Dedifferentiated amniotic fluid mesenchymal stem cell (primary cell): ENCODE measurements around the gene ACTN2.
"Not testable (repeated sequence)": the region's sequence is repeated elsewhere in the genome, so short reads cannot be mapped to it uniquely, and the experiment has no call there.

Experiments used
- DNase-seq: peaks from one replicate; pipeline ENCODE4 v3.0.0-alpha.2; 2016; ENCODE audit errors: extremely low spot score

Gene ACTN2

GRCh38 chr1:236685917-236686814 is at the start of gene ACTN2:
TSS of gene ACTN2 (plus strand) at chr1:236686499. CDS start at chr1:236686674, 175 bp downstream.
- no peak for DNase-seq

DNA sequence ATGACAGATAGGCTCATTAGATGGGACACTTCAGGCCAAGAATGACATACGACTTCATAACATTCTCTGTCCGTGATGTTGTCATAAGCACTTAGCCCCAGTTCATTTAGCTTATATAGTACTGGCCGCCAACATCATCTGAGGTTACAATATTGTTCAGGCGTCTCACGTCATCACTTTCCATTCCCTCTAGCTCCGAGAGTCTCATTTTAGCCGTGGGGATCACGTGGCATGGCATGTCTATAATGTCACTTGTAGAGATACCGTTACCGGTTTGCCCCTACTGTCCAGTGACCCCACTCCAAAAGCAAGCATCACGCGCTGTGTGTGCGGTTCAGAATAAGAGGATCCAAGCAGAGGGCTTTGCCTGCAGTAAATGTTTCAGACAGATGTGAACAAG is 47.4 kb upstream of the ACTN2 start:
- DNase-seq, result no peak

GRCh38 chr1:236639686-236640085 is 46.6 kb upstream of the ACTN2 start:
- no peak for DNase-seq

DNA sequence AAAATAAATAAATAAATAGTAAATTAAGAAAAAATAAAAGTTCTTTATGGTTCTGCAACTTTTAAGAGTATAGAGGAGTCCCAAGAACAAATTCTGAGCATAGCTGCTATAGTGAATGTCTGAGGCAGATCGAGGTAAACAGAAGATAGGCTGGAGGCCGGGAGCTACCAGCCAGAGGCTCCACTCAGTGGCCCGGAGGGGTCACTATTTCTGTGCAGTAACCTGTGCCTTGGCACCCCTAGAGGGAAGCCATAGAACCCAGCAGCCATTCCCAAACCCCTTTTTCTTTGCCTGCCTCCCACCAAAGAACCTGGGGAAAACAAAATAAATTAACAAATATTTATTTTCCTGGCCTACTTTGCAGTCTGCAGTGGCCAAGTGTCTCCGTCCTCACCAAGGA is 43.5 kb upstream of the ACTN2 start:
- no peak for DNase-seq

DNA sequence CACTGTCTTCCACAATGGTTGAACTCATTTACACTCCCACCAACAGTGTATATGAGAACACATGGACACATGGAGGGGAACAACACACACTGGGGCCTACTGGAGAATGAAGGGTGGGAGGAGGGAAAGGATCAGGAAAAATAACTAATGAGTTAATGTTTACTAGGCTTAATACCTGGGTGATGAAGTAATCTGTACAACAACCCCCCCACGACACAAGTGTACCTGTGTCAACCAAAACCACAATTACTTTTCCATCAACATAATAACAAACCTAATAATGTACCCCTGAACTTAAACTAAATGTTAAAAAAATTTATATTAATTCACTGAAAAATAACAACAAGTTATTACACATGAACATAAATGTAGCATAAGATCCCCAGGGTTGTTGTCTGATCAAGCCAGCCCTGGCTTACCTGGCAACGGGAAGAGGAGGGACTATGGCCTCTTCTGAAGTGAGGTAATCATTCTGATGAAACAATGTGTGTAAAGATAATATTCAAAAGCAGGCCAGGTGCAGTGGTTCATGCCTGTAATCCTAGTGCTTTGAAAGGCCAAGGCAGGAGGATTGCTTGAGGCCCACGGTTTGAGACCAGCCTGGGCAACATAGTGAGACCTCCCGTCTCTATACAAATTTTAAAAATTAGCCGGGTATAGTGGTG is 41.2 kb upstream of the ACTN2 start:
- DNase-seq, result no peak

- no peak for DNase-seq
Measured at GRCh38 chr1:236654511-236654910, 31.8 kb upstream of the ACTN2 start.

DNA sequence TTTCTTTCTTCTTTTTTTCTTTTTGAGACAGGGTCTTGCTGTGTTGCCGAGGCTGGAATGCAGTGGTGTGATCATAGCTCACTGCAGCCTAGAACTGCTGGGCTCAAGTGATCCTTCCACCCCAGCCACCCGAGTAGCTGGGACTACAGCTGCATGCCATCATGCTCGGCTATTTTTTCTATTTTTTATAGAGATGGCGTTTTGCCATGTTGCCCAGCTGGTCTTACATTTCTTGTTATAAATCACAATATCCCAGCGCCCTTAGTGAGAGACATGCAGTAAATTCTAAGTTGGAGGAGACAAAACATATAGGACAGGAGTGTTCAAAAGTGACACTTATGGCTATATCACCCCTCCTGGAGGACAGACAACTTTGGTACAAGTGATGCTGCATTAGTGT is 31.3 kb upstream of the ACTN2 start:
- DNase-seq, result no peak

GRCh38 chr1:236657398-236657797 is 28.9 kb upstream of the ACTN2 start:
- no peak for DNase-seq

GRCh38 chr1:236659792-236660587 is 26.3 kb upstream of the ACTN2 start:
- DNase-seq, result no peak

DNA sequence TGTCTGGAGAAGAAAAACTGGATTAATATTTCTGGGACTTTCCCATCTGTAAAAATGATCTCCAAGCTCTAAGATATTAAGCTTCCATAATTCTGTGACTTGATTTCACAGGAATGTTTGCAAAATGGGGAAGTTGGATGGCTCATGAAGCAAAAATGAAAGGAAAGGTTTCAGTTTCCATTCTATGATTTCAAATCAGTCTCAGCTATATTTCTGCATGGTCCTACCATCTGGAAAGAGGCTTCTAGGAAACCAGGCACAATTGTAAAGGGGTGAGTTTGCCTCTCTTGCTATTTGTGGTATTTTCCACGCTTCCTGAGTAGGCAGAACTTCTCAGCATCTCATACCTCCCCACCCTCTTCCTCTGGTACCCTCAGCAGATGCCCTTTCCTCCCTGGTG is 22.4 kb upstream of the ACTN2 start:
- DNase-seq, result peak; percentile 28

GRCh38 chr1:236668909-236669308 is 17.4 kb upstream of the ACTN2 start:
- not testable (repeated sequence) for DNase-seq

DNA sequence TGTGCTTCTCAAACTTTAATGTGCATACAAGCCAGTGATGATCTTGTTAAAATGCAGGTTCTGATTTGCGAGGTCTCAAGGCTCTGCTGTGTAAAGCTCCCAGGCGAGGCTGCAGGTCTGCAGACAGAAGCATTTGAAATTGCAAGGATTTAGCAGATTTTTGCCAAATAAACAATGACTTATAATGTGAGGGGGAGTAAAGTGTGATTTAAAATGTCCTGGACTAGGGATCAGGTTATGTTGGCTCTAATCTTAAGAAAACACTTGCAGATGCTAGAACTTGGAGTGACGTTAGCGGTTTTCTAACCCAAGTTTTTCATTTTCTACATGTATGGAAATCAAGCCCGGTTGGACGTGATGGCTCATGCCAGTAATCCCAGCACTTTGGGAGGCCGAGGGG is 16.2 kb upstream of the ACTN2 start:
- no peak for DNase-seq

DNA sequence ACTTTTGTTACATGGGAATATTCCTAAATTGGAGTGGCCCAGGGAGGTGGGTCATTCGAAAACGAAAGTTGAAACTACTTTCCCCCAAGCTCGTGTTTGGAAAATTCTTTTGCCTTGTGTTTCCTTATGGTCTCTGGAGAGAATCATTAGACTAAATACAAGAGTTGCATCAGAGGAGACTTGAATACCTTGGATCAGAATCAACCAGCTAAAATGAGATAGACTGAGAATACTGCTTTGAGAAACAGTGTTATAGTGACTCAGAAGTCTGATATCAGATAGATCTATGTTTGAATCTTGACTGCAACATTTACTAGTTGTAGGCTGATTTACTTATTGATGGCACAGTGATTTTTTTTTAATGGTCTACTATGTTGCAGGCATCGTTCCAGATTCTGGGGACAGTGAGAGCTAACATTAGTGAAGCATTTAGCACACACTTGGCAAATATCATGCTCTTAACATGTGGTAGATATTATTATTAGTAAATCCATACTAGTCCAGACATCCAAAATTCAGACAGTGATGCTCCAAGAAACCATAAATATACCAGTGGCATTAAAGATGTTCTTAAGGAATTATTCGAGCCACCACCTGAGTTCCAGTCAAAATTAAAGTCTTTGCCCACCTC is 12.9 kb upstream of the ACTN2 start:
- peak; percentile 44 for DNase-seq

DNA sequence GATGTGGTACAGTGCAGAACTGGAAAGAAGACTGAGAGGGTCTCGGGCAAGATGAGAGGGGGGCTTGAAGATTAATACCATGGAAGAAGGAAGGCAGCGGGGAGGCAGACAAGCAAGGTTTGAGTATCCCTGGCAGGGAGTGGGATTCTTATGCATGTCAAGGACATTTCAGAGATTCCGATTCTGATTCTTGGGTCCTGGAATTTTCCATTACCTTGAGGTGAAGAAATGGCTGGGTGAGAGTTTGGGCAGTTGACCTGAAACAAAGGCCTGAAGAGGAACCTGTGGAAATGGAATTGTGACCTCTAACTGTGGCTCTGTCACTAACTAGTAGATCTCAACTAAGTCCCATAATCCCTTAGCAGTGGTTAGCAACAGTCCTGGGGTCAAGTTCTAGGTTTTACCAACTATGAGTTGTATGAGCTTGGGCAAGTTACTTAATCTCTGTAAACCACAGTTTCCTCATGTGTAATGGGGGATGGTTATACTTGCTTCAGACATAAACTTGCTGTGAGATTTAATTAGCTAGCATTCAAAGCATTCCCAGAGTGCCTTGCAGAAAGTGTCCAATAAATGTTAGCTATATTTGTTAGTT is 8.6 kb upstream of the ACTN2 start:
- DNase-seq, result no peak

- DNase-seq, result no peak
Measured at GRCh38 chr1:236681219-236681618, 5.1 kb upstream of the ACTN2 start.

GRCh38 chr1:236685205-236685916 is 938 bp upstream of the ACTN2 start:
- no peak for DNase-seq

DNA sequence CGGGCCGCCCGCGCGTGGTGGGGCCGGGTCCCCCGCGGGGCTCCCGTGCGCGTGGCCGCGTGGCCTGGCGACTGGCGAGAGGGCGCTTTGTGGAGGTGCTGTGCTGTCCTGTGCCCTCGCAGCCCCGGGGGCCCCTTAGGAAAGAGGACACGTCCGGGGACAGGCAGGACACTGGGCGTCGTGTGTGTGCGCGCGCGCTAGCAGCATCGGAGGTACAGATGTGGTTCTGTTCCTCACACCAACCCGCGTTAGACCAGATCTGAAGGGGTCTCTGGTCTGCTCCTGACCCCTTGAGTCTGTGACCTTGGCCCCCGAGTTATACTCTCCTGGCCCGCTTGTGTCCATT is 489 bp downstream of the ACTN2 start:
- DNase-seq, result no peak

GRCh38 chr1:236687273-236687672 is 974 bp downstream of the ACTN2 start:
- no peak for DNase-seq

DNA sequence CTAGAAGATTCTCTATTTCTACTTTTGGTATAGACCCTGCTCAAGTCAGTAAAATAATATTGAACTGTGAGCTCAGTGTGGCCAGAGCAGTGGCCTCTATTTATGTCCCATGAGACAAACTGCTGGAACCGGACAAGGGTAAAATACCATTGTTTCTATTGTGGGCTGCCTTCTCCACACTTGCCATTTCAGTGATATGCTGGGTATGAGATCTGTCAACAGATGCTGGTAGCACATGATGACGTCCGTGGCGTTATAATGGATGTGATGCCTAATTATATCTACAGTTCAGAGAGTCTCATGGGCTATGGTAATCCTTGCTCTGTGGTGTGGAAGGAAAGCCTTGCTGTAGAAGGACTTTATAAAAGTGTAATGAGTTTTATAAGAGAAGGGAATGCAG is 2.4 kb downstream of the ACTN2 start:
- DNase-seq, result no peak

- no peak for DNase-seq
Measured at GRCh38 chr1:236689713-236690569, 3.6 kb downstream of the ACTN2 start.
